Spleen (tissue), 11 donors: ENCODE measurements around the gene COL5A1. TPM values are rescaled to one million over a fixed set of nuclear protein-coding genes. Genes with fewer than 3 reads are reported as not detected.

Experiments
- DNase-seq: peaks from one replicate; pipeline ENCODE4 v3.0.0-alpha.2; 2020
- H3K27ac ChIP-seq, 8 donors: fragments of 200-600 bp; sonication (generic) in 7 of 8; 1 replicate in 4 of 8; 2 replicates in 4 of 8; pipeline versions ENCODE4 v1.5.0 to v1.8.0; 2016 to 2021; ENCODE audit warnings: inconsistent platforms in 4 of 8, mild to moderate bottlenecking in 4 of 8, moderate library complexity in 1 of 8
- H3K27me3 ChIP-seq, 7 donors: fragments of 200-600 bp; sonication (generic) in 6 of 7; replicated peaks in 1 of 7; 1 replicate in 4 of 7; 2 replicates in 3 of 7; pipeline versions ENCODE4 v1.5.0 to v1.8.0; 2016 to 2021; ENCODE audit warnings: inconsistent platforms in 3 of 7, mild to moderate bottlenecking in 1 of 7
- H3K36me3 ChIP-seq, 6 donors: fragments of 200-600 bp; sonication (generic) in 5 of 6; 1 replicate in 4 of 6; 2 replicates in 2 of 6; pipeline versions ENCODE4 v1.5.0 to v1.8.0; 2016 to 2021; ENCODE audit warnings: inconsistent platforms in 2 of 6
- H3K4me1 ChIP-seq, 6 donors: fragments of 200-600 bp; sonication (generic) in 5 of 6; 1 replicate in 3 of 6; 2 replicates in 3 of 6; pipeline versions ENCODE4 v1.5.0 to v1.8.0; 2016 to 2021; ENCODE audit warnings: inconsistent platforms in 3 of 6
- H3K4me3 ChIP-seq, 8 donors: fragments of 200-600 bp; sonication (generic) in 7 of 8; 1 replicate in 4 of 8; 2 replicates in 4 of 8; pipeline versions ENCODE4 v1.5.0 to v1.8.0; 2016 to 2021; ENCODE audit warnings: inconsistent platforms in 4 of 8, mild to moderate bottlenecking in 4 of 8, moderate library complexity in 2 of 8
- H3K9me3 ChIP-seq, 8 donors: fragments of 200-600 bp; sonication (generic) in 7 of 8; 1 replicate in 4 of 8; 2 replicates in 4 of 8; pipeline versions ENCODE4 v1.5.0 to v1.8.0; 2016 to 2021; ENCODE audit warnings: inconsistent platforms in 4 of 8
- CTCF ChIP-seq, 11 experiments: fragments of 200-600 bp in 7 of 11; fragments of 450-650 bp in 4 of 11; sonication (generic) in 4 of 11; IDR thresholded peaks in 8 of 11; conservative IDR thresholded peaks in 3 of 11; 1 replicate in 7 of 11; 2 replicates in 4 of 11; pipeline versions ENCODE4 v1.4.0 to v1.8.0; 2016 to 2021; ENCODE audit warnings: antibody characterized with exemption in 11 of 11, inconsistent platforms in 4 of 11, mild to moderate bottlenecking in 1 of 11
- POLR2A ChIP-seq, 3 donors: fragments of 450-650 bp; IDR thresholded peaks; one replicate each; pipeline ENCODE4 v1.5.1; 2017; ENCODE audit warnings: antibody characterized with exemption in 3 of 3, mild to moderate bottlenecking in 1 of 3
- POLR2AphosphoS5 ChIP-seq, 3 donors: sonication (generic); formaldehyde crosslinking; IDR thresholded peaks; one replicate each; pipeline ENCODE4 v1.5.1; 2017; ENCODE audit warnings: antibody characterized with exemption in 3 of 3
- WGBS, 5 donors: extraction: QIAGEN DNeasy Blood & Tissue Kit in 3 of 5; methylation state at CpG; one replicate each; pipeline versions ENCODE4 v1.1.5 to v1.1.7; 2013 to 2018; 5-methylcytosine and 5-hydroxymethylcytosine counted together
- intact Hi-C: fragments of 100-400 bp; cut with DNase I; formaldehyde crosslinking; loops from one replicate; pipeline ENCODE4 v1.15.0; 2023; ENCODE audit warnings: low total_unique reads
- polyA plus RNA-seq, 3 donors: library from polyadenylated mRNA; stranded (reverse); fragments of 200-250 nt; gene quantifications; one replicate each; pipeline ENCODE4 v1.2.1, GENCODE V29; 2013
- total RNA-seq, 7 donors: library from RNA; depleted of rRNA in 3 of 7; stranded (reverse); fragments of >200 nt in 3 of 7; fragmentation: NEBNext Ultra II Directional in 4 of 7; extraction: Animal tissue kit (Norgen Biotek cat#: 25700) in 4 of 7; gene quantifications; one replicate each; pipeline versions ENCODE4 v1.1.0 to v1.2.1, GENCODE V29; 2016 to 2021
- donor health status: healthy with polysubstance abuse.
- donor health status: DM: no; HTN: no; CAD: no; lungs with moderate emphysema.
- donor health status: DM: no; HTN: no; CAD: no.
- donor health status: Bipolar disorder and iron deficiency.
- donor health status: healthy.
- donor health status: DM: no; HTN: no; CAD: no.
- donor health status: DM: yes; HTN: yes; CAD: no.

Gene COL5A1
- total and polyA plus RNA-seq, 10 donors, result 2.6 to 50.6 (median 23.7) TPM

GRCh38 chr9:134784577-134785305, 143.1 kb downstream of the COL5A1 start:
- peaks cover 0 to 39% (median 0%) of the 10 kb centered on the region in 7 donors for H3K27me3 ChIP-seq
- H3K9me3 ChIP-seq, result no peaks in the 10 kb centered on the region
- peak overlapping the region in 7 of 8 donors; percentile 32 to 82 (median 75) for H3K27ac ChIP-seq
- H3K4me3 ChIP-seq, result no peak overlapping the region
- no peak for DNase-seq
- intact Hi-C loops, result no loop called here
- H3K36me3 ChIP-seq, result peaks cover 0 to 10% (median 0%) of the 10 kb centered on the region in 6 donors
- H3K4me1 ChIP-seq, result peaks cover 0 to 40% (median 19%) of the 10 kb centered on the region in 6 donors
- TF ChIP-seq CTCF (IDR thresholded peaks at IDR 0.05 in 8 of 11, conservative IDR thresholded peaks at IDR 0.05 in 3 of 11) (no peak), POLR2A (IDR thresholded peaks at IDR 0.05) (no peak), POLR2AphosphoS5 (IDR thresholded peaks at IDR 0.05) (peak in 2 of 3 donors; percentile 18 to 34)
- 62 to 77% (median 72%) methylated on average over 20 to 23 of the region's 23 CpGs for WGBS, 5 donors

- no peaks in the 10 kb centered on the region for H3K9me3 ChIP-seq
- H3K36me3 ChIP-seq, result peaks cover 0 to 3% (median 0%) of the 10 kb centered on the region in 6 donors
- DNase-seq, result peak; percentile 83
- intact Hi-C loops, result no loop called here
- peaks cover 0 to 39% (median 0%) of the 10 kb centered on the region in 7 donors for H3K27me3 ChIP-seq
- H3K4me3 ChIP-seq, result no peak overlapping the region
- H3K27ac ChIP-seq, result peak overlapping the region in 7 of 8 donors; percentile 32 to 82 (median 75)
- TF ChIP-seq CTCF (IDR thresholded peaks at IDR 0.05 in 8 of 11, conservative IDR thresholded peaks at IDR 0.05 in 3 of 11), result no peak
- TF ChIP-seq POLR2AphosphoS5 (IDR thresholded peaks at IDR 0.05), result peak; percentile 64 to 81 (median 79)
- no peak for TF ChIP-seq POLR2A (IDR thresholded peaks at IDR 0.05)
- H3K4me1 ChIP-seq, result peaks cover 0 to 36% (median 18%) of the 10 kb centered on the region in 6 donors
- WGBS, 5 donors, result 68 to 78% (median 71%) methylated on average over 20 to 23 of the region's 23 CpGs
These were observed 143.9 kb downstream of the COL5A1 start for GRCh38 chr9:134785325-134786108.

- DNase-seq, result no peak
- H3K36me3 ChIP-seq, result peaks cover 0 to 7% (median 0%) of the 10 kb centered on the region in 6 donors
- peaks cover 0 to 31% (median 12%) of the 10 kb centered on the region in 6 donors for H3K4me1 ChIP-seq
- intact Hi-C loops, result no loop called here
- no peaks in the 10 kb centered on the region for H3K9me3 ChIP-seq
- H3K27ac ChIP-seq, result no peak overlapping the region
- H3K4me3 ChIP-seq, result no peak overlapping the region
- H3K27me3 ChIP-seq, result peaks cover 0 to 36% (median 0%) of the 10 kb centered on the region in 7 donors
- TF ChIP-seq POLR2A (IDR thresholded peaks at IDR 0.05) (no peak), CTCF (IDR thresholded peaks at IDR 0.05 in 8 of 11, conservative IDR thresholded peaks at IDR 0.05 in 3 of 11) (no peak), POLR2AphosphoS5 (IDR thresholded peaks at IDR 0.05) (no peak)
- WGBS, 5 donors, result 76 to 90% (median 87%) methylated on average over 7 to 8 of the region's 8 CpGs
These were observed 146.3 kb downstream of the COL5A1 start for GRCh38 chr9:134787601-134788531.
